Muscle layer of duodenum (tissue), 2 donors: ENCODE measurements around the gene KDELR3.

Source experiments
- H3K27ac ChIP-seq: one replicate; pipeline ENCODE4 v1.7.0; 2013; ENCODE audit warnings: mild to moderate bottlenecking, low read length
- H3K27me3 ChIP-seq: one replicate; pipeline ENCODE4 v1.7.0; 2013; ENCODE audit warnings: low read depth, mild to moderate bottlenecking, control low read depth, low read length
- H3K36me3 ChIP-seq, 2 donors: one replicate each; pipeline ENCODE4 v1.7.0; 2013; ENCODE audit warnings: low read length in 2 of 2, control low read depth in 1 of 2, mild to moderate bottlenecking in 1 of 2; ENCODE audit not compliant: insufficient read depth in 2 of 2, control insufficient read depth in 1 of 2
- H3K4me1 ChIP-seq, 2 donors: one replicate each; pipeline ENCODE4 v1.7.0; 2013; ENCODE audit warnings: low read length in 2 of 2, mild to moderate bottlenecking in 2 of 2, control low read depth in 1 of 2, moderate library complexity in 1 of 2; ENCODE audit not compliant: insufficient read depth in 2 of 2, control insufficient read depth in 1 of 2
- H3K4me3 ChIP-seq, 2 donors: one replicate each; pipeline ENCODE4 v1.7.0; 2013; ENCODE audit warnings: low read length in 2 of 2, low read depth in 1 of 2, mild to moderate bottlenecking in 1 of 2
- H3K9me3 ChIP-seq, 2 donors: one replicate each; pipeline ENCODE4 v1.7.0; 2013; ENCODE audit warnings: low read length in 2 of 2, control low read depth in 1 of 2, mild to moderate bottlenecking in 1 of 2; ENCODE audit not compliant: control insufficient read depth in 1 of 2
- donor health status: healthy.

The KDELR3 gene

DNA sequence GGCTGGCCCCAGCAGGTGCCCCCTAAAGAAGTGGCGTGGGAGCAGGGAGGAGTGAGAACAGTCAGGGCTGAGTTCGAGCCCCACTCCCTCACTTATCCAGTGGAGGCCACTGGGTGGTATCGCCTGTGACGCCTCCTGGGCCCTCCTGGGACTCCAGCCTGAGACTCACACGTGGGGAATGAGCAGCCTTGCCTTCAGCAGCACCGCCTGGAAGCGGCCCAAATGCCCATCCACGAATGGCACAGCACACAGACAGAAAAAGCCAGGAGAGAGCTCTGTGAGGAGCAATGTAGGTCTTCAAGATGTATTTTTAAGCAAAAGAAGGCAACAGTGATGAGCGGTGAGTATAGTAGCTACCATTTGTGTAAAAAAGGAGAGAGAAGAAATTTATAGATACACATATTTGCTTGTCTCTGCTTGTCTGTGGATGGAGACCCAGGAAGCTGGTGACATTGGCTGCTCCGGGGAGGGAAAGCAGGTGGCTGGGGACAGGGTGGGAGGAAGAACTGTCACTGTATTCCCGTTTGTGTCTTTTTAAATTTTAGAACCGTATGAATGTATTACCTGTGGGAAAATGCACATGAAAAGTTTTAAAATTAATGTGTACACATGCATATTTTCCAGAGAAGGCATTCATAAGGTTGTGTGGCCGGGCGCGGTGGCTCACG, 26.1 kb upstream of the KDELR3 start:
- H3K4me3 ChIP-seq: no peak overlapping the region
- H3K27ac ChIP-seq: no peak overlapping the region
- peaks cover 4% of the 10 kb centered on the region for H3K27me3 ChIP-seq
- no peaks in the 10 kb centered on the region for H3K36me3 ChIP-seq
- no peaks in the 10 kb centered on the region for H3K9me3 ChIP-seq
- H3K4me1 ChIP-seq: no peaks in the 10 kb centered on the region

DNA sequence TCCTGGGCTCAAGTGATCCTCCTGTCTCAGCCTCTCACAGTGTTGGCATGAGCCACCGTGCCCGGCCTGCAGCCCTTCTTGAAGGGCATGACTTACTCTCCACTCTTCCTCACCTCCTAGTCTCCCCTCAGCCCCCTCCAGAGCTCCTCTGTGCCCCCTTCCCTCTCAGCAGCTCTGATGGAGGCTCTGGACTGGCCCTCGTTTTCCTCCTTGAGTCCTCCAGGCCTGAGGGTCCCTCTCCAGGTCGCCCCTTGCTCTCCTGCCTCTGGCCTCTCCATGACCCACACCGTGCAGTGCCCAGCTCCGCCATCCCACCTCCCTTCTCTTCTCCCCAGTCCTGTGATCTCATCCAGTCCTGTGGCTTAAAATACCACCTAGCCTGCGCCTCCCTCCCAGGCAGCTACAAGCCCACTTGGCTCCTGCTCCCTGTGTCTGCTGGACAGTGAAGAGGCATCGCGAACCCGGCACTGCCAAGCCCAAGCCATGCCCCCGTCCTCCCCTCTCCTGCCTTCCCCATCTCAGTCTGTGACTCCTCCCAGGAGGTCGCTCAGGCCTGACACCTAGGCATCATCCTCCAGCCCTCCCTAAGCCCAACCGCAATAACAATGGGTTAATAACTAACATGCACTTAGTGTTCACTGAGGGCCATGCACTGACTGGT, 24.8 kb upstream of the KDELR3 start:
- no peaks in the 10 kb centered on the region for H3K36me3 ChIP-seq
- no peak overlapping the region for H3K27ac ChIP-seq
- peaks cover 4% of the 10 kb centered on the region for H3K27me3 ChIP-seq
- no peaks in the 10 kb centered on the region for H3K9me3 ChIP-seq
- no peak overlapping the region for H3K4me3 ChIP-seq
- no peaks in the 10 kb centered on the region for H3K4me1 ChIP-seq

DNA sequence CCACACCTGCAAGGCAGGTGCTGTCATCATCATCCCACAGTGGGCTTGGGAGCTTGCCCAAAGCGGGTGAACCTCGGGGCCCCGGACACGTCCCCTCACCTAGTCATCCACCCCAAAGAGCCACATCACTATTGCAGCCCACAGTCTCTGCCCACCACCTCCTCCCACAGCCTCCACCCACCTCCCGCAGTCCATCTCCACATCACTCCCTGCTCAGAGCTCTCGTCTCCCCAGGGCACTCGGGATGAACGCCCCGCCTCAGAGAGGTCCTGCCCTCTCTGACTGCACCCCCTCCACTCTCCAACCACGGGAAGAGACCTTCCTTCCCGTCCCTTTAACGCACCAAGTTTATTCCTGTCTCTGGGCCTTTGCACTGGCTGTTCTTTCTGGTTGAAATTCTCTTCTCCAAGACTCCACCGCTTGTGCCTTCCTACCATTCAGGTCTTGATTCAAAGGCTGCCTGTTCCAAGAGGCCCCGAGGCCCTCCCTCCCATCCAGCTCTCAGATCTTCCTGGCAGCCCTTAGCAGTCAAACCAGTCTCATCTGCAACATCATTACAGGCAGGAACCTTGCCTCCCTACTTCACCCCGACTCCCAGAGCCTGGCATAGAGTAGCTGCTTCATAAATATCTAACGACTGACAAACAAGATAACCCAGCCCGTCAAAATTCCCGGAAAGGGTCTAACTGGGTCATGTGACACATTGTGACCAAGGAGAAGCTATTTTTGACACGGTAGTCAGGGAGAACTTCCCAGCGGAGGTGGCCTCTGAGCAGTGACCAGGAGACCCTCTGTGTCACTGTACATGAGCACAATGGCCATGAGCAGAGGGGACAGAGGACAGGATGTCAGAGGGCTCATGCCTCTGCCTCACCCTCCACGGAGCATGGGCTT, 24.0 kb upstream of the KDELR3 start:
- Histone ChIP-seq H3K9me3 (no peaks in the 10 kb centered on the region), H3K4me1 (no peaks in the 10 kb centered on the region), H3K4me3 (no peak overlapping the region), H3K36me3 (no peaks in the 10 kb centered on the region), H3K27me3 (peaks cover 4% of the 10 kb centered on the region), H3K27ac (no peak overlapping the region)

DNA sequence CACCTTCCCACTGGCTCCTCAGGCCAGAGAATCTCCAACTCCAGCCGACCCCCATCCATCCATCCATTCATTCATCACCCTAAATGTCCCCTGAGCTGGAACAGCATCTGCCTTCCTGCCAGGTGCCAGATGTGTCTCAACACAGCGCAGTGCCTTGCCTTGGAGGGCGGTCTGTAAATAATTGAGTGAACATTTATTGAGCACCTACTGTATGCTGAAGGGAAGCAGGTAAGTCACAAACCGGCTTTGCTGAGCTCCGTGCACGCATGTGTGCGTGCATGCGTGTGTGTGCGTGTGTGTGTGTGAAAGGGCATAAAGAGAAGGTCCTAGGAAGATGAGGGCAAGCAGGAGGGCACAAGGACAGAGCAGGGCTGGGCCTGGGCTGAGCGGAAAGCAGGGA, 23.1 kb upstream of the KDELR3 start:
- Histone ChIP-seq H3K4me3 (no peak overlapping the region), H3K9me3 (no peaks in the 10 kb centered on the region), H3K27ac (no peak overlapping the region), H3K27me3 (peaks cover 4% of the 10 kb centered on the region), H3K36me3 (no peaks in the 10 kb centered on the region), H3K4me1 (no peaks in the 10 kb centered on the region)

DNA sequence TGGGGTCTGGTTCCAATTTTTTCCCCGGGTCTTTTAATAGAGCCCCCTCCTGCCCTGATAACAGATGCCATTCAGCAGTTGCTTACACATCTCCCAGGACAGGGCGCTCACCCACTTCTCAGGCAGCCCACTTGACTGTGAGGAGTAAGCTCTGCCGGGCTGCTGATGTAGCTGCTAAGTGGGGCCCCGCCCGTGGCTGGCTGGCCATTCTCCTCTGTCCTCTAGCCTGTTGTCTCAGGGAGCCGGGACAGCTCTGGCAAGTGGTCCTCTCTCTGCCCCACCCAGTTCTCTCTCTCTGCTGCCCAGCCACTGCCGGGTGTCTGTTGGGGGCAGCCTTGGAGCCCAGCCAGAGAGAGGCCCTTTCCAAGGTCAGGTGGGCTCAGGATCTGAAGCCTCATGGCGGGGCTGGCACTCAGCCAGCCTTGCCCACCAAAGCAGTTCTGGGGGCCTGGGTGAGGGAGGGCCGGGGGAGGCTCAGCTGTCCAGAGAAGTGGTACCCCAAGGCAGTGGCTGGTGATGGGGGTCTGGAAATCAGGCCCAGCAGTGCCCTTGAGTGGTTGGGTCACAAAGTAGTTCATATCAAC, 21.8 kb upstream of the KDELR3 start:
- Histone ChIP-seq H3K27me3 (peaks cover 4% of the 10 kb centered on the region), H3K27ac (no peak overlapping the region), H3K36me3 (no peaks in the 10 kb centered on the region), H3K4me3 (no peak overlapping the region), H3K9me3 (no peaks in the 10 kb centered on the region), H3K4me1 (no peaks in the 10 kb centered on the region)

DNA sequence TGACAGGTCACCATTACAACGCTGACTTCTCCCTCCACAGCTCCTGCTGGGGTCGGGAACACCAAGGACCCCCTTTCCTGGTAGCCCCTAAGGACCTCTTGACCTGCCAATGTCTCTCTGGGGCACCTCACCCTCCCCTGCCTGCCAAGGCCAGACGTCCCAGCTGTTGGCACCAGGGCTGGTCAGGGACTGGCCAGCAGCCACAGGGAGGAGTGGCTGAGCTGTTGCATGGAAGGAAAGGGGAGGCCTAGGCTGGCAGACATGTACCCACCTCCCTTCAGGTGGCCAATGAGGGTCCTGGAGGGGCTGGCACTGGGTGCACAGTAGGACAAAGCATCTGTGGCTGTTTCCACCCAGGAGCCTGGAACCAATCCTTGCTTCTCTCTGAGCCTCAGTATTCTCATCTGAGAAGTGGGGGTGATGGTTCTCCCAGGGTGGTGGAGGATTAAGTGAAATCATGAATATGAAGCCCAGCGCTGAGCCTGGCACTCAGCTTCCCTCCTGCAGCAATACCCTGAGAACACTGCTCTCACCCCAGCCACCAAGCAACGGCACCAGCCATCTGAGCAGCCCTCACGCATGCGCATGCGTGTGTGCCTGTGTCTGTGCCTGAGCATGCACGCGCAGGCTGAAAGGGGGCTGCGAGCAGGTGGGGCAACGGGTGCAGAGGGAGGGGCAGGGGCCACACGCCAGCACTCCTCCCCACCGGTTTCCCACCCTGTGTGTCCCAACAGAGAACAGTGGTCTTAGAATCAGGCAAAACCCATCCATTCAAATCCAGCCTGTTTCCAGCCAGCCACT, 18.8 kb upstream of the KDELR3 start:
- Histone ChIP-seq H3K4me1 (no peaks in the 10 kb centered on the region), H3K9me3 (no peaks in the 10 kb centered on the region), H3K36me3 (no peaks in the 10 kb centered on the region), H3K27ac (no peak overlapping the region), H3K27me3 (peaks cover 14% of the 10 kb centered on the region), H3K4me3 (no peak overlapping the region)

DNA sequence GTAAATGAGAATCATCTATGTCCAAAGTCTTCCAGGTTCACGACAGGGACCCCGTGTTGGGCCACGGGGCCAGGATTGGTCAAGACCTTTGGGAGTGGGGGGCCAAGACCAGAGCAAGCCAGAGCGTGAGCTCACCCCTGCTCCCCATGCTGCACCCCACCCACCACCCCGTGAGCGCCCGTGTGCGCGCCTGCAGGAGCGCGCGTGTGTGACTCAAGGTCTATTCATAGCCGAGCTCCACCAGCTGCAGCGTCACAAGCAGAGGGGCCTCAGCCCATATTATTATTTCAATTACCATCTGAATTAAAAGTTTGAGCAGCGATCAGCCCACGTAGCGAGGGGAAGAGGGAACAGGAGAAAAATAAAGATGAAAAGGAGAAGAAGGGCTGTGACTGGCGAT, 18.1 kb upstream of the KDELR3 start:
- Histone ChIP-seq H3K4me3 (no peak overlapping the region), H3K9me3 (no peaks in the 10 kb centered on the region), H3K27ac (no peak overlapping the region), H3K36me3 (no peaks in the 10 kb centered on the region), H3K4me1 (peaks cover 0 to 6% of the 10 kb centered on the region in 2 donors), H3K27me3 (peaks cover 18% of the 10 kb centered on the region)

DNA sequence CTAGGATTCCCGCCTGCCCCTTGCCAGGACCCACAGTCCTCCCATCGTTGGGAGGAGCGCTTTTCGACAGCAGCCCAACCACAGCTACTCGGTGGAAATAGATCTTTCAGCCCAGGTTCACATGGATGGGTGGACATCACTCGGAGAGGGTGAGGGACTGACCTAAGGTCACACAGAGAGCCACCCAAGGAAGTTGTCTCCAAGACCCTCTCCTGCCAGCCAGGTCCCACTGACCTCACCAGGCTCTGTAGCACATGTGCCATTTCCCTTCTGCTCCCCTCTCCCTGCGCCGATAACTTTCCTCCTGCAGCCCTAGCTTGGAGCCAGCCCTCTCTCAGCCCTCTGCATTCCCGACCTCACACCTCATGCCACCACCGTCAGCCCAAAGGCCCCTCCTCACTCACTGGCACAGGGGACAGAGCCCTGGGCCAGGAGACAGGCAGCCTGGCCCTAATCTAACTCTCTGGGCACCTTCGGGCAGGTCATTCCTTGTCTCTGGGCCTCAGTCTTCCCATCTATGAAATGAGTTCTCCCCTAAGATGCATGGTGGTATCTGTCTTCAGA, 17.6 kb upstream of the KDELR3 start:
- Histone ChIP-seq H3K27ac (no peak overlapping the region), H3K36me3 (no peaks in the 10 kb centered on the region), H3K4me1 (peaks cover 0 to 7% of the 10 kb centered on the region in 2 donors), H3K27me3 (peaks cover 18% of the 10 kb centered on the region), H3K9me3 (no peaks in the 10 kb centered on the region), H3K4me3 (no peak overlapping the region)

DNA sequence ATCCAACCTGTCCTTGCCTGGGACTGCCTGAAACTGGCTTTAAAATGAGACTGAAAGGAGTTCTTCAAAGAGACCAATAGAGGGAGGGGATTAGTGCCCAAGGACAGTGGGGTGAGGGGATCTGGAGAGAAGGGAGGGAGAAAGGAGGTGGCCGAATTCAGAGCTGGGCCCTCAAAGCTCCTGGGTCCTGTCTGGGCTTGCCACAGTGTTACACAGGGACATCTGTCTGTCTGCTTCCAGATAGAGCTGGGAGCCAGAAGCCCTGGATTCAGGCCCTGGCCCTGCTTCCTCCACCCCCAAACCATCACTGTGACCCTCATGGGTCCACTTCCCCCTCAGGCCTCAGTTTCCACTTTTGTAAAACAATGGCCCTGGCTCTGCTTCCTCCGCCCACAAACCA, 16.5 kb upstream of the KDELR3 start:
- no peak overlapping the region for H3K27ac ChIP-seq
- H3K27me3 ChIP-seq: peaks cover 22% of the 10 kb centered on the region
- peaks cover 0 to 11% of the 10 kb centered on the region in 2 donors for H3K4me1 ChIP-seq

DNA sequence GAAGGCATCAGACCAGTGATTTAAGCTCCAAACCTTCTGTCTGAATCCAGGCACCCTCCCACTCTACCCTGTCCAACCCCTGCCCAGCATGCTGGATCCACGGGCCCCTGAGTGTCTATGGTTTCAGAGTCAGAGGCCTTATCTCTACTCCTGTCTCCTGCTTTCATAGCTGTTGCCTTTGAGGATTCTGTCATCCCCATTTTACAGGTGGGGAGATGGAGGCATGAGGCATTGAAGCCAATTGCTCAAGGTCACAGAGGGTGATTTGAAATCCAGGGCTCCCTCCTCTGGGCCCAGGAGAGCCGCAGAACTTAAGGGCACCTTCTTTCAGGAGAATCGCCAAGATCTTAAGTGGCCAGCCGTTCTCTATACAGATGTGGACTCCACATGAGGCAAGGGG, 16.0 kb upstream of the KDELR3 start:
- Histone ChIP-seq H3K4me3 (no peak overlapping the region), H3K27ac (no peak overlapping the region), H3K27me3 (peaks cover 23% of the 10 kb centered on the region), H3K4me1 (peaks cover 0 to 11% of the 10 kb centered on the region in 2 donors), H3K36me3 (no peaks in the 10 kb centered on the region), H3K9me3 (no peaks in the 10 kb centered on the region)

More for the DNA sequence above, 16.5 kb upstream of the KDELR3 start:
- H3K36me3 ChIP-seq: no peaks in the 10 kb centered on the region
- H3K9me3 ChIP-seq: no peaks in the 10 kb centered on the region
- no peak overlapping the region for H3K4me3 ChIP-seq
